Stimulated activated CD4-positive, alpha-beta T cell treated with anti-CD3 and anti-CD28 coated beads, Interleukin-2, amount 100 ng/mL, for 24 hours (primary cell): ENCODE data around the gene SLC28A1.

Experiments used
- DNase-seq, 2 donors: peaks; one replicate each; pipeline ENCODE4 v3.0.0-alpha.2; 2020

The SLC28A1 gene

GRCh38 chr15:84883916-84884781 is at the start of gene SLC28A1:
TSS of gene SLC28A1 (plus strand) at chr15:84884662. CDS start at chr15:84887761, 3,099 bp downstream.
- no peak for DNase-seq

GRCh38 chr15:84834969-84835368 is 49.5 kb upstream of the SLC28A1 start:
- DNase-seq = no peak

- DNase-seq = no peak
Observed at GRCh38 chr15:84835661-84836337, 48.7 kb upstream of the SLC28A1 start.

- no peak for DNase-seq
Observed at GRCh38 chr15:84836844-84837243, 47.6 kb upstream of the SLC28A1 start.

GRCh38 chr15:84839714-84840113 is 44.7 kb upstream of the SLC28A1 start:
- no peak for DNase-seq

- DNase-seq = no peak
Observed at GRCh38 chr15:84840255-84840654, 44.2 kb upstream of the SLC28A1 start.

GRCh38 chr15:84840741-84841429 is 43.6 kb upstream of the SLC28A1 start:
- no peak for DNase-seq

GRCh38 chr15:84842781-84843180 is 41.7 kb upstream of the SLC28A1 start:
- no peak for DNase-seq

GRCh38 chr15:84844964-84845363 is 39.5 kb upstream of the SLC28A1 start:
- no peak for DNase-seq

- DNase-seq = peak; percentile 43 to 65
Observed at GRCh38 chr15:84845631-84846030, 38.8 kb upstream of the SLC28A1 start.

- DNase-seq = no peak
Observed at GRCh38 chr15:84846269-84846668, 38.2 kb upstream of the SLC28A1 start.

- DNase-seq = no peak
Observed at GRCh38 chr15:84847382-84847781, 37.1 kb upstream of the SLC28A1 start.

GRCh38 chr15:84852212-84852611 is 32.2 kb upstream of the SLC28A1 start:
- DNase-seq = no peak

GRCh38 chr15:84855136-84855535 is 29.3 kb upstream of the SLC28A1 start:
- DNase-seq = no peak

GRCh38 chr15:84855765-84856164 is 28.7 kb upstream of the SLC28A1 start:
- DNase-seq = no peak

- no peak for DNase-seq
Observed at GRCh38 chr15:84856731-84857417, 27.6 kb upstream of the SLC28A1 start.

GRCh38 chr15:84857418-84858004 is 27.0 kb upstream of the SLC28A1 start:
- no peak for DNase-seq

- no peak for DNase-seq
Observed at GRCh38 chr15:84858231-84858630, 26.2 kb upstream of the SLC28A1 start.

- DNase-seq = no peak
Observed at GRCh38 chr15:84859144-84859543, 25.3 kb upstream of the SLC28A1 start.

GRCh38 chr15:84859651-84860050 is 24.8 kb upstream of the SLC28A1 start:
- no peak for DNase-seq

GRCh38 chr15:84861781-84862180 is 22.7 kb upstream of the SLC28A1 start:
- no peak for DNase-seq

- DNase-seq = no peak
Observed at GRCh38 chr15:84862214-84862975, 22.1 kb upstream of the SLC28A1 start.
